K562 (cell line): ENCODE data around the gene KRT4. TPM values are rescaled to one million over a fixed set of nuclear protein-coding genes. Genes with fewer than 3 reads are reported as not detected.
A peak's percentile ranks its signal among the peaks of the same experiment; 100 is the strongest.

Source experiments
- BRD4 ChIP-seq: fragments of 200-600 bp; sonication (generic); IDR thresholded peaks from 2 replicates; pipeline ENCODE4 v1.6.1; 2017; ENCODE audit warnings: inconsistent platforms
- ERF ChIP-seq: fragments of 450-650 bp; formaldehyde crosslinking; IDR thresholded peaks from 2 replicates; pipeline ENCODE4 v1.4.0; 2020; ENCODE audit warnings: mild to moderate bottlenecking, mixed read lengths
- FOS ChIP-seq: IDR thresholded peaks from 3 replicates; pipeline ENCODE4 v1.6.1; 2011; ENCODE audit not compliant: insufficient read length; ENCODE audit errors: extremely low read depth
- GMEB1 ChIP-seq: fragments of 250-450 bp; sonication (Bioruptor Pico); IDR thresholded peaks from 2 replicates; pipeline ENCODE4 v1.4.0; 2020; ENCODE audit warnings: mild to moderate bottlenecking
- MAFK ChIP-seq: IDR thresholded peaks from 2 replicates; pipeline ENCODE4 v1.6.1; 2011; ENCODE audit warnings: low read length, improper control_type of control experiment
- NCOA4 ChIP-seq: fragments of 450-650 bp; IDR thresholded peaks from 2 replicates; pipeline ENCODE4 v1.6.1; 2018; ENCODE audit warnings: mild to moderate bottlenecking; ENCODE audit not compliant: partially characterized antibody
- RAD21 ChIP-seq, 2 experiments: fragments of 250-450 bp in 1 of 2; fragments of 450-650 bp in 1 of 2; sonication (Bioruptor Pico) in 1 of 2; formaldehyde crosslinking in 1 of 2; IDR thresholded peaks in 1 of 2; conservative IDR thresholded peaks in 1 of 2; 2 replicates each; pipeline versions ENCODE4 v1.4.0 to v1.8.0; 2020 to 2022; ENCODE audit warnings: mild to moderate bottlenecking in 2 of 2, moderate library complexity in 1 of 2
- SRF ChIP-seq, 2 experiments: fragments of 250-450, 450-650 bp in 1 of 2; sonication (Bioruptor Pico) in 1 of 2; sonication (generic) in 1 of 2; formaldehyde crosslinking; IDR thresholded peaks; 2 replicates each; pipeline versions ENCODE4 v1.5.0 to v1.5.1; 2020 to 2022; ENCODE audit warnings: mild to moderate bottlenecking in 1 of 2, missing genetic modification reagents in 1 of 2
- TAF9B ChIP-seq: fragments of 450-650 bp; IDR thresholded peaks from 2 replicates; pipeline ENCODE4 v1.6.1; 2018; ENCODE audit warnings: mild to moderate bottlenecking; ENCODE audit not compliant: partially characterized antibody
- THRAP3 ChIP-seq: fragments of 450-650 bp; IDR thresholded peaks from 2 replicates; pipeline ENCODE4 v1.6.1; 2016; ENCODE audit warnings: mild to moderate bottlenecking, inconsistent platforms, borderline replicate concordance
- TOE1 ChIP-seq, 2 experiments: fragments of 450-650 bp in 1 of 2; sonication (generic) in 1 of 2; formaldehyde crosslinking in 1 of 2; IDR thresholded peaks; 2 replicates each; pipeline versions ENCODE4 v1.7.1 to v1.8.0; 2016 to 2022; ENCODE audit warnings: borderline replicate concordance in 2 of 2, mild to moderate bottlenecking in 2 of 2, antibody characterized with exemption in 1 of 2, inconsistent platforms in 1 of 2, low read depth in 1 of 2, missing genetic modification reagents in 1 of 2, moderate library complexity in 1 of 2
- ZMIZ1 ChIP-seq, 2 experiments: fragments of 150-350 bp in 1 of 2; IDR thresholded peaks; 2 replicates each; pipeline ENCODE4 v1.6.1; 2012 to 2016; ENCODE audit warnings: low read depth in 2 of 2, low read length in 2 of 2, mild to moderate bottlenecking in 1 of 2, moderate library complexity in 1 of 2
- ZNF511 ChIP-seq: sonication (generic); formaldehyde crosslinking; IDR thresholded peaks from 2 replicates; pipeline ENCODE4 v1.8.0; 2022; ENCODE audit warnings: mild to moderate bottlenecking, missing genetic modification reagents
- ZSCAN29 ChIP-seq: fragments of 450-650 bp; IDR thresholded peaks from 2 replicates; pipeline ENCODE4 v1.6.1; 2017
- polyA plus RNA-seq, 8 experiments: library from polyadenylated mRNA; depleted of rRNA in 4 of 8; stranded (reverse) in 5 of 8; unstranded in 3 of 8; fragments of >200 nt; fragmentation: Nextera tagmentation in 2 of 8; fragmentation: Illumina TruSeq in 1 of 8; extraction: Ambion mirVana in 2 of 8; extraction: Trizol in 1 of 8; gene quantifications; 2 replicates each; pipeline versions ENCODE4 v1.2.1 to v1.2.3, GENCODE V29; 2011 to 2014; ENCODE audit warnings: inconsistent platforms in 1 of 8, missing spikeins in 1 of 8
- total RNA-seq, 7 experiments: library from RNA; depleted of rRNA in 6 of 7; stranded (reverse); fragments of >200 nt in 6 of 7; fragmentation: Illumina TruSeq in 2 of 7; extraction: Trizol in 2 of 7; gene quantifications; 2 replicates each; pipeline versions ENCODE4 v1.2.1 to v1.2.3, GENCODE V29; 2011 to 2021; ENCODE audit warnings: low replicate concordance in 1 of 7
- TF ChIP-seq, protein P1 (sequence below): sonication (generic); formaldehyde crosslinking; IDR thresholded peaks from 2 replicates; pipeline ENCODE4 v1.8.0; 2023; ENCODE audit warnings: missing genetic modification reagents, mild to moderate bottlenecking, borderline replicate concordance

KRT4 gene
- total and polyA plus RNA-seq, 9 of the 15 experiments (the other 6 are each of a cell fraction or from before 2014, with no cell fraction given), result not detected

DNA sequence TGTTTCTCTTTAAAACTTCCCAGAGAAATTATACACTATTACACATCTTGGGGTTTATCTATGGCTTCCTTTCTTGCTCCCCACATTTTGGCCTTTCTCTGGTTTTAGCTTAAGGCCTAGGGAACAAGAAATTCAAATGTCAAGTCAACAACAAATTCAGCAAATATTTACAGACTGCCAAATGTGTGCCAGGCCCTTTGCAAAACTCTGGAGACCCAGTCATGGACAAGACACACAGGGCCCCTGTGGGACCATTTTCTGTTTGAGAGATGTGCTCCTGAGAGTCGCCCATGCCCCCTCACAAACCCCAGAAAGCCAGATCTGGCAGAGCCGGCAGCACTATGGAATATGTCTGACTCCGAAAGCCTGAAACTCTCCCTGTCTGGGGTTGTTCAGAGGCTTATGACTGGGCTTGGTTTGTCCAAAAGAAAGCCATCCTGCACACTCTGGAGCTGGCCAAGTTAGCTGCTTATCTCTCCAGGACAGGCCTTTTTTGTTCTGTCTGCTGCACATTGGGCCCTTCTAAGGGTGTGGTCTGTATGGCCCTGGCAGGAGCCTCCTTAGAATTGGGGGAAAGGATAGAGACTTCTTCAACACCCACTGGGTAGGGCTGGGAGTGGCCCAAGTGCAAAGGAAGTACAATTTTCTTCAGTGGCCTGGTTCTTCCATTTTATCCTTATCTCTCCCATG lies 16.9 kb downstream of the KRT4 start (continued):
- TF ChIP-seq ZMIZ1 (IDR thresholded peaks at IDR 0.05; ENCODE audit: low read depth in 2 of 2, low read length in 2 of 2) (peak in 1 of 2 experiments; percentile 65; a peak in 1 of 4 replicates), GMEB1 (CRISPR knock-in tag) (no peak), TAF9B (no peak), THRAP3 (no peak), NCOA4 (no peak), ERF (CRISPR knock-in tag) (no peak), FOS (no peak), TOE1 (IDR thresholded peaks at IDR 0.05; ENCODE audit: borderline replicate concordance) (no peak), TOE1 (CRISPR knock-in tag; IDR thresholded peaks at IDR 0.05; ENCODE audit: borderline replicate concordance, low read depth) (no peak), SRF (CRISPR knock-in tag; IDR thresholded peaks at IDR 0.05) (peak in 1 of 2 experiments; percentile 64; a peak in 1 of 4 replicates), BRD4 (no peak), RAD21 (CRISPR knock-in tag; conservative IDR thresholded peaks at IDR 0.05 in 1 of 2, IDR thresholded peaks at IDR 0.05 in 1 of 2) (no peak), ZSCAN29 (no peak), MAFK (peak; percentile 7; the same call in 1 of the 2 replicates), ZNF511 (CRISPR knock-in tag) (no peak)
- TF ChIP-seq, protein P1, sequence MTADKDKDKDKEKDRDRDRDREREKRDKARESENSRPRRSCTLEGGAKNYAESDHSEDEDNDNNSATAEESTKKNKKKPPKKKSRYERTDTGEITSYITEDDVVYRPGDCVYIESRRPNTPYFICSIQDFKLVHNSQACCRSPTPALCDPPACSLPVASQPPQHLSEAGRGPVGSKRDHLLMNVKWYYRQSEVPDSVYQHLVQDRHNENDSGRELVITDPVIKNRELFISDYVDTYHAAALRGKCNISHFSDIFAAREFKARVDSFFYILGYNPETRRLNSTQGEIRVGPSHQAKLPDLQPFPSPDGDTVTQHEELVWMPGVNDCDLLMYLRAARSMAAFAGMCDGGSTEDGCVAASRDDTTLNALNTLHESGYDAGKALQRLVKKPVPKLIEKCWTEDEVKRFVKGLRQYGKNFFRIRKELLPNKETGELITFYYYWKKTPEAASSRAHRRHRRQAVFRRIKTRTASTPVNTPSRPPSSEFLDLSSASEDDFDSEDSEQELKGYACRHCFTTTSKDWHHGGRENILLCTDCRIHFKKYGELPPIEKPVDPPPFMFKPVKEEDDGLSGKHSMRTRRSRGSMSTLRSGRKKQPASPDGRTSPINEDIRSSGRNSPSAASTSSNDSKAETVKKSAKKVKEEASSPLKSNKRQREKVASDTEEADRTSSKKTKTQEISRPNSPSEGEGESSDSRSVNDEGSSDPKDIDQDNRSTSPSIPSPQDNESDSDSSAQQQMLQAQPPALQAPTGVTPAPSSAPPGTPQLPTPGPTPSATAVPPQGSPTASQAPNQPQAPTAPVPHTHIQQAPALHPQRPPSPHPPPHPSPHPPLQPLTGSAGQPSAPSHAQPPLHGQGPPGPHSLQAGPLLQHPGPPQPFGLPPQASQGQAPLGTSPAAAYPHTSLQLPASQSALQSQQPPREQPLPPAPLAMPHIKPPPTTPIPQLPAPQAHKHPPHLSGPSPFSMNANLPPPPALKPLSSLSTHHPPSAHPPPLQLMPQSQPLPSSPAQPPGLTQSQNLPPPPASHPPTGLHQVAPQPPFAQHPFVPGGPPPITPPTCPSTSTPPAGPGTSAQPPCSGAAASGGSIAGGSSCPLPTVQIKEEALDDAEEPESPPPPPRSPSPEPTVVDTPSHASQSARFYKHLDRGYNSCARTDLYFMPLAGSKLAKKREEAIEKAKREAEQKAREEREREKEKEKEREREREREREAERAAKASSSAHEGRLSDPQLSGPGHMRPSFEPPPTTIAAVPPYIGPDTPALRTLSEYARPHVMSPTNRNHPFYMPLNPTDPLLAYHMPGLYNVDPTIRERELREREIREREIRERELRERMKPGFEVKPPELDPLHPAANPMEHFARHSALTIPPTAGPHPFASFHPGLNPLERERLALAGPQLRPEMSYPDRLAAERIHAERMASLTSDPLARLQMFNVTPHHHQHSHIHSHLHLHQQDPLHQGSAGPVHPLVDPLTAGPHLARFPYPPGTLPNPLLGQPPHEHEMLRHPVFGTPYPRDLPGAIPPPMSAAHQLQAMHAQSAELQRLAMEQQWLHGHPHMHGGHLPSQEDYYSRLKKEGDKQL (CRISPR knock-in tag), result no peak
